Gastroesophageal sphincter (tissue), 3 donors: ENCODE measurements around the gene RABGEF1.

Experiments
- POLR2A ChIP-seq, 2 donors: fragments of 450-650 bp; IDR thresholded peaks; one replicate each; pipeline ENCODE4 v1.6.1; 2017; ENCODE audit warnings: antibody characterized with exemption in 2 of 2, mild to moderate bottlenecking in 2 of 2, moderate library complexity in 1 of 2
- TF ChIP-seq, protein P1 (sequence below), 4 experiments: fragments of 200-600 bp in 2 of 4; fragments of 450-650 bp in 2 of 4; sonication (generic) in 1 of 4; IDR thresholded peaks; one replicate each; pipeline ENCODE4 v1.5.1; 2017 to 2019; ENCODE audit warnings: antibody characterized with exemption in 4 of 4, mild to moderate bottlenecking in 2 of 4, moderate library complexity in 2 of 4

- TF ChIP-seq, protein P1, sequence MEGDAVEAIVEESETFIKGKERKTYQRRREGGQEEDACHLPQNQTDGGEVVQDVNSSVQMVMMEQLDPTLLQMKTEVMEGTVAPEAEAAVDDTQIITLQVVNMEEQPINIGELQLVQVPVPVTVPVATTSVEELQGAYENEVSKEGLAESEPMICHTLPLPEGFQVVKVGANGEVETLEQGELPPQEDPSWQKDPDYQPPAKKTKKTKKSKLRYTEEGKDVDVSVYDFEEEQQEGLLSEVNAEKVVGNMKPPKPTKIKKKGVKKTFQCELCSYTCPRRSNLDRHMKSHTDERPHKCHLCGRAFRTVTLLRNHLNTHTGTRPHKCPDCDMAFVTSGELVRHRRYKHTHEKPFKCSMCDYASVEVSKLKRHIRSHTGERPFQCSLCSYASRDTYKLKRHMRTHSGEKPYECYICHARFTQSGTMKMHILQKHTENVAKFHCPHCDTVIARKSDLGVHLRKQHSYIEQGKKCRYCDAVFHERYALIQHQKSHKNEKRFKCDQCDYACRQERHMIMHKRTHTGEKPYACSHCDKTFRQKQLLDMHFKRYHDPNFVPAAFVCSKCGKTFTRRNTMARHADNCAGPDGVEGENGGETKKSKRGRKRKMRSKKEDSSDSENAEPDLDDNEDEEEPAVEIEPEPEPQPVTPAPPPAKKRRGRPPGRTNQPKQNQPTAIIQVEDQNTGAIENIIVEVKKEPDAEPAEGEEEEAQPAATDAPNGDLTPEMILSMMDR (IDR thresholded peaks at IDR 0.05) = no peak
- no peak for TF ChIP-seq POLR2A (IDR thresholded peaks at IDR 0.05)
Observed at GRCh38 chr7:66826649-66827048, 86.1 kb downstream of the RABGEF1 start.
